ENCODE measurements around the gene MMP11.

- no peak for TF ChIP-seq CTCF (IDR thresholded peaks at IDR 0.05; ENCODE audit: poor library complexity)
- TF ChIP-seq EZH2 (IDR thresholded peaks at IDR 0.05; ENCODE audit: borderline replicate concordance) = no peak
Measured at GRCh38 chr22:23752750-23753149, 19.9 kb upstream of the MMP11 start.
